ENCODE data around the gene PRIM1.
"Not testable (repeated sequence)": the region's sequence is repeated elsewhere in the genome, so short reads cannot be mapped to it uniquely, and the experiment has no call there.

PRIM1 gene

DNA sequence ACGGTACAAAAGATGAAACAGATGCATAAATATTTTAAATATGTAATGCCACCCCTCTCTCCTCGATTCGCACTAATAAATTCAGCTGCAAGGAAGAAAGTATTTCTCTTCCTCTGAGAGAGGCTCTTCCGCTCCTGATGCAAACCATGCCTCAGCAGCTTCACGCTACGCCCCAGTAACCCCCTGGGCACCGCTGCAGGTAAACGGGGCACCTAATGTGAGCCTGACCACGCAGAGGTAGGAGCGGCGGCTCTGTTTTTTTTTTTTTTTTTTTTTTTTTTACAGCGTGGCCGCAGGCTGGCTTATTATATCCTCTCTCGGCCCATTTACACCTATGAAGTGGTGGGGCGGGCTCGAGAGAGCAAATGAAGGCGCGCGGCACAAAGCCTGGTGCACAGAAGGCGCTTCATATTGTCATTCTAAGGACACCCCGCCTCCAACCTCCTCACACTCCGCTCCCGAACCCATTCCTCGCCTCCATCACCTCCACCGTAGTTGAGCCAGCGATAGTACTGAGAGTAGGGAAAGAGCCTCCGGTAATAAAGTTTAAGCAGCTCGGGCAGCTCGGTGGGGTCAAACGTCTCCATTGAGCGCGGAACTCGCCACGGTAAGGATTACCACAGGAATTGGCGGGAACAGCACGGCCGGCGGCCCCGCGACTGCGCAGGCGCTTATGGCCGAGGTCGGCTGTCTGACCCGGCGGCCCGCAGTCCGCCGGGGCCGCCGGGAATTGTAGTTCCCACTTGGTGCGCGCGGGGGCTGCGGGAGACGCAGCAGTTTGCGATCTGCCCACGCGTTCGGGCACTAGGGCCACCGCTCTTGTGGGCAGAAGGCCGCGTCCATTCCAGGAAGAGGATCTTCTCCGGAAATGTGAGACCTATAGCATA lies at the start of gene PRIM1:
PRIM1 (minus strand) TSS at position 612 of the 887 bp plus-strand sequence; CDS start at position 587, 25 bp downstream.
- DNase-seq: peak; percentile 94

DNA sequence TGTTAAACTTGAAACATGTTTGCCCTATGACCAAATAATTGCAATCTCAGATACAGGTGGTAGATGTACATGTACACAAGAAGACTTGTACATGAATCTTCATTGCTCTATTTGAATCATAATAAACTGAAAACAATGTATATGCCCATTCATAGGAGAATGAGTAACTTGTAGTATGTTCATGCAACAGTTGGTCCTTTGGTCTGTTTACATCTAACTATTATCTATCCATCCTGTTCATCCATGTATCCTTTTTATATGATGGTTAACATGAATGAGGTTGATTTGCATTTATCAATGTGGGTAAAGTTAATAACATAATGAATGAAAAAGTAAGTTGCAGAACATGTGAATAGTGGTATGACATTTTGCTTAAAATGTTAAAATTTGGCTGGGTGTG lies 48.1 kb upstream of the PRIM1 start:
- DNase-seq: no peak

GRCh38 chr12:56799345-56799744 lies 47.2 kb upstream of the PRIM1 start:
- not testable (repeated sequence) for DNase-seq

- DNase-seq: not testable (repeated sequence)
Observed at GRCh38 chr12:56795791-56796190, 43.7 kb upstream of the PRIM1 start.

- not testable (repeated sequence) for DNase-seq
Observed at GRCh38 chr12:56795046-56795562, 43.0 kb upstream of the PRIM1 start.

GRCh38 chr12:56793124-56793523 lies 41.0 kb upstream of the PRIM1 start:
- not testable (repeated sequence) for DNase-seq

DNA sequence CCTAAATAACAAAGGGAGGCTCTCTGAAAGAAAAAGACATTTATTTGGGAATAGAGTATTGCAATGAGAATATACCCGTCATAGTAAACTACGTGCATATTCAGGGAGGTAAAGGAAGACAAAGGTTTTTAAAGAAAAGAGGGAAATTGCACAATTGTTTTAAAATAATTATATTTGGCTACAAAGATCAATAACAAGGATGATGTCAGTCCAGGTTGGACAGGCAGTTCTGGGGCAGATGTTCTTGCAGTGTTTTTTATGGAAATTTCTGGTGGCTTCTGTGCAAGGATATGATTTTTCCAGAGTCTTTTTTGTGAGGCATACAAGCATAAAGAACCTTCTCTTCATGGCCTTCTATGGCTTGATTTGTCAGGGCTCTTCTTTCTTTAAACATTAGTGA lies 40.6 kb upstream of the PRIM1 start:
- no peak for DNase-seq

- not testable (repeated sequence) for DNase-seq
Observed at GRCh38 chr12:56789429-56789828, 37.3 kb upstream of the PRIM1 start.

GRCh38 chr12:56787498-56787897 lies 35.4 kb upstream of the PRIM1 start:
- DNase-seq: no peak

DNA sequence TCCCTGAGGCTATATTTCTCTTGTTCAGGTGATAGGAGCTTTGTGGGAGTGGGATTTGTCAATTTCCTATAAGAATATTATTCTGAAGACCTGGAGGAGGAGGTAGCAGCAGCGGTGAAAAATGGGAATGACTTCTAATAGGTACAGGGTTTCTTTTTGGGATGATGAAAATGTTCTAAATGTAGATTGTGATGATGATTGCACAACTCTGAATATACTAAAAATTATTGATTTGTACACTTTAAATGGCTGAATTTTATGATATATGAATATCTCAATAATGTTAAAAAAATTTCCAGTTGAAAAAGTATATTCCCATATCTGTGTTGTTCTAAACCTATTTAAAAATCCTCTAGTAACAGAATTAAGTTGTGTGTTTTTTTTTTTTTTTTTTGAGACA lies 33.8 kb upstream of the PRIM1 start:
- no peak for DNase-seq

- no peak for DNase-seq
Observed at GRCh38 chr12:56785141-56785865, 33.2 kb upstream of the PRIM1 start.

DNA sequence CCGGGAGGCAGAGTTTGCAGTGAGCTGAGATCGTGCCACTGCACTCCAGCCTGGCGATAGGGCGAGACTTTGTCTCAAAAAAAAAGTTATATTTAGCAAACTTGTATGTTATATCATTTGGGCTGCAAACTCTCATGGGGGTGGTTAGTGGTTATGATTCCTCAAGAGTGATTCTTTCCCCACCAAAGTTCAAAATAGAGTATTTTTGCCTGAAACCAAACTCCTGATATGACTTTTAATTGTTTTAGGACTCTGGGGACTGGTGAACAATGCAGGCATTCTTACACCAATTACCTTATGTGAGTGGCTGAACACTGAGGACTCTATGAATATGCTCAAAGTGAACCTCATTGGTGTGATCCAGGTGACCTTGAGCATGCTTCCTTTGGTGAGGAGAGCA lies 29.6 kb upstream of the PRIM1 start:
- DNase-seq: no peak

DNA sequence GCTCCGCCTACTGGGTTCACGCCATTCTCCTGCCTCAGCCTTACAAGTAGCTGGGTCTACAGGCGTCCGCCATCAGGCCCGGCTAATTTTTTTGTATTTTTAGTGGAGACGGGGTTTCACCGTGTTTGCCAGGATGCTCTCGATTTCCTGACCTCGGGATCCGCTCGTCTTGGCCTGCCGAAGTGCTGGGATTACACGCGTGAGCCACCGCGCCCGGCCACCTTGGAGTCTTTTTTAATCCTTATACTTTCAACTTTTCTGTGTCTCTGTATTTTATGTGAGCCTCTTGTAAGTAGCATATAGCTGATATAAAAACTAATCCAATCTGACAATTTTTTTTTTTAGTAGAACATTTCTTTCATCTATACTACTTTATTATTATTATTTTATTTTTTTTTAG lies 26.6 kb upstream of the PRIM1 start:
- no peak for DNase-seq

- no peak for DNase-seq
Observed at GRCh38 chr12:56776654-56777053, 24.5 kb upstream of the PRIM1 start.

GRCh38 chr12:56775638-56776037 lies 23.5 kb upstream of the PRIM1 start:
- DNase-seq: no peak

GRCh38 chr12:56773113-56773512 lies 21.0 kb upstream of the PRIM1 start:
- no peak for DNase-seq

DNA sequence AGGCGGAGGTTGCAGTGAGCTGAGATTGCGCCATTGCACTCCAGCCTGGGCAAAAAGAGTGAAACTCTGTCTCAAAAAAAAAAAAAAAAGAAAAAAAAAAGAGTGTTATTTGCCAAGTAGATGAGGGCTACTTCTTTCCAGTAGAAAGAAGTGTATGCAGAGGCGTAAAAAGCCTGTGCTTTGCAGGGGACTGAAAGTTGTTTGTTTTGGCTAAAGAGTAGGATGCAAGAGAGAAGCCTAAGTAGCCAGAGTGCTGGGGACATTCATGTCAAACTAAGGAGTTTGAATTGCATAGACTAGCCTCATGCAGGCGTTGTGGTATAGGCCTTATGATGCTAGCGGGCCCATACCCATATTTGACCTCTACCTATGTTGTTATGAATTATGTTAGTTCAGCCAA lies 20.5 kb upstream of the PRIM1 start:
- DNase-seq: no peak

- DNase-seq: no peak
Observed at GRCh38 chr12:56769868-56770267, 17.7 kb upstream of the PRIM1 start.

DNA sequence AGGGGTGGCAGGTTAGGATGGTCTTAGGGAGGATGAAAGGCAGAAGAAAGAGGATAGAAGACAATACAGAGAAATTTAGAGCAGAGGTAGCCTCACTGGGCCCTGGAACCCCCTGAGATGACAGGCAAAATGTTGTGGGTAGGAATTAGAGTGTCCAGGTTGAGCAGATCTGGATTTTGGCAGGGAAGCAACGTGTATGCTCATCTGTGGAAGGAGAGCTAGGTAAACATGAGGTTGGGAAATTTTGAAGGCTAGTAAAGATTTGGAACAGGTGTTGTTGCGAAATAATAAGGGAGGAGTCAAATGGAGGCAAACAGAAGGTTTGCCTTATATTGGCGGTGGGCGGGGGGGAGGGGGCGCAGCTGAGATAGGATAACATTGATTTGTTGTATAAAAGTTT lies 16.3 kb upstream of the PRIM1 start:
- no peak for DNase-seq

- DNase-seq: no peak
Observed at GRCh38 chr12:56766535-56766934, 14.4 kb upstream of the PRIM1 start.

GRCh38 chr12:56763753-56764657 lies 11.9 kb upstream of the PRIM1 start:
- DNase-seq: no peak

GRCh38 chr12:56761812-56762211 lies 9.7 kb upstream of the PRIM1 start:
- DNase-seq: no peak

- no peak for DNase-seq
Observed at GRCh38 chr12:56760460-56760859, 8.3 kb upstream of the PRIM1 start.

Measured in activated effector memory CD4-positive, alpha-beta T cell treated with anti-CD3 and anti-CD28 coated beads, Interleukin-2, amount 50 U/mL, for 16 hours (primary cell).